ENCODE measurements around the gene METRNL.

METRNL gene

DNA sequence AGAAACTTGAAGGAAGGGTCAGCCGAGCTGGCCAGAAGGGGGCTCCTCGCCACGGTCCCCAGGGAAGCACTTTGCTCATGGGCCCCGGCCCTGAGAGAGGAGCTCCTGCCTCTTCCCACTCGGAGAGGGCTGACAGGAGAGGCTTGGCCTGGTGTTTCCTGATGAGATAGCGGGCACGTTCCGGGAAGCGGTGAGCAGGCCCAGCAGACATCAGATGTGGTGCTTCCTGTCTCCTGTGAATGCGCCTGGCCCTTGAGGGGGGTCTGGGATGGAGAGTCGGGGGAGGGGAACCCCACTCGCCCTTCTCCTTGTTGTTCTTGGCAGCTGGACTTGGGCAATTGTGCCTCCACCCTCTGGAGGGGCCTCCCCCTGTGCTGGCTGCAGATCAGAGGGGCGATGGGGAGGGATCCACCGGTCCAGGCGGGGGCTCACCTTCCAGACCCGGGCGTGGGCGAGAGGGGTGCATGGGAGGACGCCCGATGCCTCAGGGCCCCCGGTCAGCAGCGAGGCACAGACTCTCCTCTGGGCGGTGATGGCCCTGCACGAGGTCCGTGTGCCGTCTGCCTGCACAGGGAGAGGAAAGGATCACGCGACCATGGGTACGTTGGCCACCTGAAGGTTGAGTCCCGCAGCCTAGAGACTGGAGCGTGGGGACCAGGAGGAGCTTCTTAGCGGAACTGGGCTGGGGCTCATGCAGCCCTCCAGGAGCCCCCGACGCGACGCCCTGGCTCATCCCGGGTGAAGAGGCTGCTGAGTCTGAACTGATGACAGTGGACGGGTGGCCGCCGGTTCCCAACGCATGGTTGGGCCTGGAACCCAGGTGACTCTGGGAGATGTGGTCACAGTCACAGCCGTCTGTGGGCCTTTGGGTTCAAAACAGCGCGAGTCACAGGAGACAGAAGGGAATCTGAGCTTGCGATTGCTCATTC, 25.4 kb downstream of the METRNL start:
- in situ Hi-C loops (cut with MboI; ENCODE audit: low pct_unique_long_range_greater_than_20kb, low sequenced_read_pairs, unreplicated experiment): no loop called here
- DNase-seq (ENCODE audit: low spot score): no peak
- TF ChIP-seq CTCF (IDR thresholded peaks at IDR 0.05; ENCODE audit: extremely low read depth, insufficient read depth, missing control alignments): no peak

- DNase-seq (ENCODE audit: low spot score): no peak
- in situ Hi-C loops (cut with MboI; ENCODE audit: low pct_unique_long_range_greater_than_20kb, low sequenced_read_pairs, unreplicated experiment): no loop called here
- TF ChIP-seq CTCF (IDR thresholded peaks at IDR 0.05; ENCODE audit: extremely low read depth, insufficient read depth, missing control alignments): no peak
Observed at GRCh38 chr17:83105512-83105911, 26.1 kb downstream of the METRNL start.

DNA sequence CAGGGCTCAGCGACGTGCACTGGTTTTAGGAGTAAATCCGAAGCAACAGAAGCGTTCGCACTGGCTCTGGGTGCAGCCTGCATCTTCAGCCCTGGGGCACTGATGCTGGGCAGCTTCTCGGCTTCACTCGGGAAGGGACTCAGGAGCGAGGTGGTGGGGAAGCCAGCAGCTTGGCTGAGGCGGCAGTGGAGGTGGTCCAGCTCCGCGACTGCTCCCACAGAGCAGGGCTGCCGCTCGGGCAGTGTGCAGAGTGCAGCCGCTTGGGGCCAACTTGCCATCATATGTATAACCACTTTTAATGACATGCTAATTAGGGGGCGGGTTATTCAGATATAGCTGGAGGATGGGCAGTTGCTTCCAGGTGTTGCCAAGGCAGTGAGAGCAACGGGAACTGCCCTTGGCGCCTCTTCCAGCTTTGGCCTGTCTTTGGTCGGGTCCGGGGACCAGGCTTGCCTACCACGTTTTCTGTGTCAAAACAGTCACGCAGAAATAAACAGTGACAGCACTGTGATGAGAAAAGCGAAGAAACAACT, 26.7 kb downstream of the METRNL start:
- no peak for DNase-seq (ENCODE audit: low spot score)
- no peak for TF ChIP-seq CTCF (IDR thresholded peaks at IDR 0.05; ENCODE audit: extremely low read depth, insufficient read depth, missing control alignments)
- in situ Hi-C loops (cut with MboI; ENCODE audit: low pct_unique_long_range_greater_than_20kb, low sequenced_read_pairs, unreplicated experiment): no loop called here

DNA sequence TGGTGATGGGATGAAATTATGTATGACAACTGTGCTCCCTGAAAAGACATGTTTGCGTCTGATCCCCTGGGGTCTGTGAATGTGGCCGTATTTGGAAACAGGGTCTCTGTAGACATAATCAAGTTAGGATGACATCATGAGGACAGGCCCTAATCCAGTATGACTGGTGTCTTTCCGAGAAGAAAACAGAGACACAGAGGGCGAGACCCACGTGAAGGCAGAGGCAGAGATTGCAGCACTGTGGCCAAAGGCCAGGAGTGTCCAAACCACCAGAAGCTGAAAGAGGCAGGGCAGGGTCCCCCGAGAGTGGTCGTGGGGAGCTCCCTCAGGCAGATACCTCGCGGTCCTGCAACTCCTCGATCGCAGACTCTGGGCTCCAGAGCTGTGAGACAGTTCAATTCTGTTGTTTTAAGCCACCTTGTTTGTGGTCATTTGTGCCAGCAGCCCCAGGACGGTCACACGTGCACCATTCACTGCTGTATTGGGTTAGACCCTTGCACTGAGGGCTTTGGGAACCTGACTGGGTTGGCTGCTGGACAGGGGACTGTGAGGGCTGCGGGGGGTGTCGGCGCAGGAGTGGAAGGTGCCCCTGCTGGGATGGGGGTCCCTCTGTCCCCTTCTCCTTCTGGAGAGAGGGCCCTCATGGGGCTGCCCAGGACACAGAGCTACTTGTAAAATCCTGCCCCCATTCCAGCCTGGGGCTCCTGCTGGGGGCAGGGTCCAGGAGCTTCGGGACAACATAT, 27.7 kb downstream of the METRNL start:
- no peak for DNase-seq (ENCODE audit: low spot score)
- in situ Hi-C loops (cut with MboI; ENCODE audit: low pct_unique_long_range_greater_than_20kb, low sequenced_read_pairs, unreplicated experiment): no loop called here
- no peak for TF ChIP-seq CTCF (IDR thresholded peaks at IDR 0.05; ENCODE audit: extremely low read depth, insufficient read depth, missing control alignments)

DNA sequence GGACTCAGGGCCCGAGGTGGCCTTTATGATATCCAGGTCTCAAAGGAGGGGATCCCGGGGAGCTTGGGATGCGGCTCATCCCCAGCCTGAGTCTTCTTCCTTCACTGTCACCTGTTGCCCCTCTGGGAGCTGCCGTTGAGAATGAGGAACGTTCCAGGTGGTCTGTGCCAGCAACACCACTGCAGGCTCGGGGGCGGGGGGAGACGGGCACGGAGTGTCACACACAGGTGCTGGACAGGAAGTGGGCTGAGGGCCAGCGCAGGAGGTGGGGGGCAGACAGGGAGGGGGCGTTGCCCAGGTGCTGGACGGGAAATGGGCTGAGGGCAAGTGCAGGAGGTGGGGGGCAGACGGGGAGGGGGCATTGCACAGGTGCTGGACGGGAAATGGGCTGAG, 28.2 kb downstream of the METRNL start:
- no peak for DNase-seq (ENCODE audit: low spot score)
- TF ChIP-seq CTCF (IDR thresholded peaks at IDR 0.05; ENCODE audit: extremely low read depth, insufficient read depth, missing control alignments): no peak
- in situ Hi-C loops (cut with MboI; ENCODE audit: low pct_unique_long_range_greater_than_20kb, low sequenced_read_pairs, unreplicated experiment): no loop called here

DNA sequence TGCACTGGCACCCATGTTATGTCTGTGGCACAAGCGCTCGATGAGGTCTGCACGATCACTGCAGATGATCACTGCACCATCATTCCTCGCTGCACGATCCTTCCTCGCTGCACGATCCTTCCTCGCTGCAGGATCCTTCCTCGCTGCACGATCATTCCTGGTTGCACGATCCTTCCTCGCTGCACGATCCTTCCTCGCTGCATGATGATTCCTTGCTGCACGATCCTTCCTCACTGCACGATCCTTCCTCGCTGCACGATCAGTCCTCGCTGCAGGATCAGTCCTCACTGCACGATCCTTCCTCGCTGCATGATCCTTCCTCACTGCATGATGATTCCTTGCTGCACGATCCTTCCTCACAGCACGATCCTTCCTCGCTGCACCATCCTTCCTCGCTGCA, 29.3 kb downstream of the METRNL start:
- no peak for TF ChIP-seq CTCF (IDR thresholded peaks at IDR 0.05; ENCODE audit: extremely low read depth, insufficient read depth, missing control alignments)
- DNase-seq (ENCODE audit: low spot score): no peak
- in situ Hi-C loops (cut with MboI; ENCODE audit: low pct_unique_long_range_greater_than_20kb, low sequenced_read_pairs, unreplicated experiment): no loop called here
